ENCODE results near the gene PDZD2. TPM values are rescaled to one million over a fixed set of nuclear protein-coding genes. Genes with fewer than 3 reads are reported as not detected.

The PDZD2 gene
- total RNA-seq, 1 donor from 2014 or later = 2.6 TPM

DNA sequence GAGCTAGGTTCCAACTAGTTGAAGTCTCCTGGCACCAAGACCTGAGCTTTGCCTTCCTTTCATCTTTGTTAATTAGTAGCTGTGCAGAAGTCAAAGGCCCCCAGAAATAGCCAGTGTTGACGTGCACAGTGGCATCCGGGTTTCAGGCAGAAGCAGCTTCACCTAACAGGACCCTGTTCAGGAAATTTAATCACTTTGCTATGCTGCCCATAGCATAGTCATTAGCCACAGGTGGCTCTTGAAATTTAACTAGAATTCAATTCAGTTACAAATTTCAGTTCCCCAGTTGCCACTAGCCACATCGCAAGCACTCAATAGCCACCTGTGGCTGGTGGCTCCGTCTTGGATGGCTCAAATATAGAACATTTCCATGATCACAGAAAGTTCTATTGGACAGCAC, 356.1 kb downstream of the PDZD2 start:
- Histone ChIP-seq H3K27ac (ENCODE audit: low read depth, low read length) (no peak overlapping the region), H3K4me1 (ENCODE audit: control insufficient read depth in 3 of 3, insufficient read depth in 3 of 3, low read length in 3 of 3) (peaks cover 0 to 3% (median 0%) of the 10 kb centered on the region in 3 donors), H3K9ac (ENCODE audit: low read depth in 1 of 3, low read length in 3 of 3) (no peak overlapping the region), H3K27me3 (ENCODE audit: control insufficient read depth in 3 of 3, insufficient read depth in 3 of 3, low read length in 3 of 3) (peaks cover 0 to 4% (median 0%) of the 10 kb centered on the region in 3 donors), H3K4me3 (ENCODE audit: low read length in 3 of 3) (no peak overlapping the region), H3K36me3 (ENCODE audit: control insufficient read depth in 3 of 3, insufficient read depth in 3 of 3, low read length in 3 of 3) (no peaks in the 10 kb centered on the region), H3K9me3 (ENCODE audit: control insufficient read depth in 3 of 3, low read length in 3 of 3) (no peaks in the 10 kb centered on the region)

DNA sequence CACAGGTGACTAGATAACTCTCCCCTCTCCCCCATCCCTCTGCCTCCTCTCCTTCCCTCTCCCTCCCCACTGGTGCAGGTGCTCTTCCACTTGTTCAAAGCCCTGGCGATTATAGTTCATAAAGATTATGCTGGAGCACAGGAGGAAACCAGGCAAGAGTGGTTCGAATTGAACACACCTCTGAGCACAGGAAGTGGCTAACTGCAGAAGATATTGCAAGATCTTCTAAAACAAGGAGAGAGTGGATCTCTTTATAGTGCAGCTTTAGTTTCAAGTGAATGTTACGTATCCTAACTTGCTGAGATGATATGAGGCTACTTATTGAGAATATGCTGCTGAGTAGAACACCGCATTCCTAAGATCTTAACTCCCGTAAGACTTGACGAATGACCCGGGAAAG, 356.8 kb downstream of the PDZD2 start:
- H3K4me3 ChIP-seq (ENCODE audit: low read length in 3 of 3) = no peak overlapping the region

DNA sequence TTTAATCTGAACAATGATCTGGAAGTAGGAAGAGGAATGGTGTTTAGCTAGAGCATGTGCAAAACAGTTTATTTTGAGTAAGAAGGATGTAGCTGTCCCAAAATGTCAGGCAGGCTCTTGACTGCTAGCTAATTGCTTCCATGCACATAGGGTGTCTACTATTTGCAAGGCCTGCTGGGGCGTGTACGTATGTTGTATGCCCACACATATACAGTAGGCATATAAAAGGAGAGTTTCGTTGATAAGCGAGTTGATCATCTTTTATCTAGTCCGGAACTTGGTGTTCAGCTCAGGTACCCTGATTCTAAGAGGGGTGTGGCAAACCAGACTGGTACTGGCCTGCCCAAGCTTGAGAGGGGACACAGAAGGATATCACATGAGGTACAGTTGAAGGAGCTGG, 358.0 kb downstream of the PDZD2 start:
- Histone ChIP-seq H3K9me3 (ENCODE audit: control insufficient read depth in 3 of 3, low read length in 3 of 3) (no peaks in the 10 kb centered on the region), H3K27ac (ENCODE audit: low read depth, low read length) (no peak overlapping the region), H3K4me3 (ENCODE audit: low read length in 3 of 3) (no peak overlapping the region), H3K9ac (ENCODE audit: low read depth in 1 of 3, low read length in 3 of 3) (no peak overlapping the region), H3K27me3 (ENCODE audit: control insufficient read depth in 3 of 3, insufficient read depth in 3 of 3, low read length in 3 of 3) (peaks cover 0 to 4% (median 0%) of the 10 kb centered on the region in 3 donors), H3K4me1 (ENCODE audit: control insufficient read depth in 3 of 3, insufficient read depth in 3 of 3, low read length in 3 of 3) (peaks cover 0 to 3% (median 0%) of the 10 kb centered on the region in 3 donors), H3K36me3 (ENCODE audit: control insufficient read depth in 3 of 3, insufficient read depth in 3 of 3, low read length in 3 of 3) (no peaks in the 10 kb centered on the region)

More for the DNA sequence above, 356.8 kb downstream of the PDZD2 start:
- Histone ChIP-seq H3K9me3 (ENCODE audit: control insufficient read depth in 3 of 3, low read length in 3 of 3) (no peaks in the 10 kb centered on the region), H3K27me3 (ENCODE audit: control insufficient read depth in 3 of 3, insufficient read depth in 3 of 3, low read length in 3 of 3) (peaks cover 0 to 4% (median 0%) of the 10 kb centered on the region in 3 donors), H3K27ac (ENCODE audit: low read depth, low read length) (no peak overlapping the region), H3K9ac (ENCODE audit: low read depth in 1 of 3, low read length in 3 of 3) (no peak overlapping the region), H3K4me1 (ENCODE audit: control insufficient read depth in 3 of 3, insufficient read depth in 3 of 3, low read length in 3 of 3) (peaks cover 0 to 3% (median 0%) of the 10 kb centered on the region in 3 donors), H3K36me3 (ENCODE audit: control insufficient read depth in 3 of 3, insufficient read depth in 3 of 3, low read length in 3 of 3) (no peaks in the 10 kb centered on the region)

DNA sequence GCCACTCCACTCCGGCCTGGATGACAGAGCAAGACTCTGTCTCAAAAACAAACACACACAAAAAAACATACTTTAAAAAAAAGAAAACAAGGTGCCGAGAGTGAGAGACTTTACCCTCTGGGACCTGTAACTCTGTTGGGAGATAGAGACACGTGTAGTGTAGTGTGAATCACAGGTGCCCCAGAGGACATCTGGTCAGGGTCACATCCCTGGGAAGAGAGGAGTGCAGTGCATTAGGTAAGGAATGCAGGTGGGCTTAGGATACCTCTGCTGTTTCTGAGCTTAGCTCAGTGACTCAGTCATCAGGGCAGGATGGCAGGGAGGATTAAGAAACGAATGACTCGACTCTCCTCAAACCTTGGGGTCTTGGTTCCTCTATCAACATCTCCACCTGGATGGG, 360.5 kb downstream of the PDZD2 start:
- Histone ChIP-seq H3K27me3 (ENCODE audit: control insufficient read depth in 3 of 3, insufficient read depth in 3 of 3, low read length in 3 of 3) (peaks cover 0 to 4% (median 0%) of the 10 kb centered on the region in 3 donors), H3K4me3 (ENCODE audit: low read length in 3 of 3) (no peak overlapping the region), H3K9ac (ENCODE audit: low read depth in 1 of 3, low read length in 3 of 3) (no peak overlapping the region), H3K9me3 (ENCODE audit: control insufficient read depth in 3 of 3, low read length in 3 of 3) (no peaks in the 10 kb centered on the region), H3K4me1 (ENCODE audit: control insufficient read depth in 3 of 3, insufficient read depth in 3 of 3, low read length in 3 of 3) (no peaks in the 10 kb centered on the region), H3K27ac (ENCODE audit: low read depth, low read length) (no peak overlapping the region), H3K36me3 (ENCODE audit: control insufficient read depth in 3 of 3, insufficient read depth in 3 of 3, low read length in 3 of 3) (no peaks in the 10 kb centered on the region)

DNA sequence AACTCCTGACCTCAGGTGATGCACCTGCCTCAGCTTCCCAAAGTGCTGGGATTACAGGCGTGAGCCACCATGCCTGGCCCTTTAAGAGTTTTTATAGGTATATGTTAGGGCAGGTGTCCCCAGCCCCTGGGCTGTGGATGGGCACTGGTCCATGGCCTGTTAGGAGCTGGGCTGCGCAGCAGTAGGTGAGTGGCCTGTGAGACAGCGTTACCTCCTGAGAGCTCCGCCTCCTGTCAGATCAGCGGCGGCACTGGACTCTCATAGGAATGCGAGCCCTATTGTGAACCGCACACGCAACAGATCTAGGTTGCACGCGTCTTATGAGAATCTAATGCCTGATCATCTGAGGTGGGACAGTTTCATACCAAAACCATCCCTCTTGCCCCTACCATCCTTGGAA, 361.8 kb downstream of the PDZD2 start:
- no peaks in the 10 kb centered on the region for H3K4me1 ChIP-seq (ENCODE audit: control insufficient read depth in 3 of 3, insufficient read depth in 3 of 3, low read length in 3 of 3)
- H3K36me3 ChIP-seq (ENCODE audit: control insufficient read depth in 3 of 3, insufficient read depth in 3 of 3, low read length in 3 of 3) = no peaks in the 10 kb centered on the region
- no peaks in the 10 kb centered on the region for H3K9me3 ChIP-seq (ENCODE audit: control insufficient read depth in 3 of 3, low read length in 3 of 3)
- H3K9ac ChIP-seq (ENCODE audit: low read depth in 1 of 3, low read length in 3 of 3) = no peak overlapping the region
- no peak overlapping the region for H3K4me3 ChIP-seq (ENCODE audit: low read length in 3 of 3)
- H3K27ac ChIP-seq (ENCODE audit: low read depth, low read length) = no peak overlapping the region
- H3K27me3 ChIP-seq (ENCODE audit: control insufficient read depth in 3 of 3, insufficient read depth in 3 of 3, low read length in 3 of 3) = no peaks in the 10 kb centered on the region

DNA sequence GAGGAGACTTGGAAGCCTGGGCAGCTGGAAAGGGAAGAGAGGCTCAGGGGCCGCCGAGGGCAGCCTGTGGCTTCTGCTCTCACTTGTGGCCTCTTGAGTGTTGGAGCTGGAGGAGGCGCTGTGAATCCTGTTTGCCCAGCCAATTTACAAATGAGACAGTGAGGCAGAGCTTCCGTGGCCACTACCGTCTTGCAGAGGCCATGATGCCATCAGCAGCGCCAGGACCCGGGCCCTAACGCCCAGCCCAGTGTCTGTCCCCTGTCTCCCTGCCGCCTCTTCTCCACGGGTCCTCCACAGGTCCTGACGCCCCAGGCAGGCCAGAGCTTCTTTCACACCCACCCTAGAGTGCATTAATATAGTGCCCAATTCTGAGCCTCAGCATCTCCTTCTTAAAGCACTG, 362.4 kb downstream of the PDZD2 start:
- no peak overlapping the region for H3K4me3 ChIP-seq (ENCODE audit: low read length in 3 of 3)
- no peaks in the 10 kb centered on the region for H3K36me3 ChIP-seq (ENCODE audit: control insufficient read depth in 3 of 3, insufficient read depth in 3 of 3, low read length in 3 of 3)
- no peaks in the 10 kb centered on the region for H3K27me3 ChIP-seq (ENCODE audit: control insufficient read depth in 3 of 3, insufficient read depth in 3 of 3, low read length in 3 of 3)
- H3K27ac ChIP-seq (ENCODE audit: low read depth, low read length) = no peak overlapping the region
- no peaks in the 10 kb centered on the region for H3K4me1 ChIP-seq (ENCODE audit: control insufficient read depth in 3 of 3, insufficient read depth in 3 of 3, low read length in 3 of 3)
- H3K9ac ChIP-seq (ENCODE audit: low read depth in 1 of 3, low read length in 3 of 3) = no peak overlapping the region
- no peaks in the 10 kb centered on the region for H3K9me3 ChIP-seq (ENCODE audit: control insufficient read depth in 3 of 3, low read length in 3 of 3)

DNA sequence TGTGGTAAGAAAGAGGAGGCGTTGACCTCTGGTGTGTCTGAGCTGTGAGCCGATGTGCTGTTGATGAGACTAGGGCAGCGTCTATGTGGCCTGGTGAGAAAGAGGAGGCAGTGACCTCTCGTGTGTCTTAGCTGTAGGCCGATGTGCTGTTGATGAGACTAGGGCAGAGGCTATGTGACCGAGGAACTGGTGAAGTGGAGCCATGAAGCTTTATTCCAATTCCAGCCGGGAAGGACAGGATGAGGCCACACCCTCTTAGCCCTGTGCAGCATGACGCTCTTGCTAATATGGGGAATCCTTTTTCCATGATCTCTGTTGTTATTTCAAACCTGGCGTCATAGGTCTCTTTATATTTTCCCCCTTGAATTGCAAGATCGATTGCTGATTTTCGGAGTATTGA, 362.8 kb downstream of the PDZD2 start:
- no peaks in the 10 kb centered on the region for H3K27me3 ChIP-seq (ENCODE audit: control insufficient read depth in 3 of 3, insufficient read depth in 3 of 3, low read length in 3 of 3)
- H3K4me3 ChIP-seq (ENCODE audit: low read length in 3 of 3) = no peak overlapping the region
- no peaks in the 10 kb centered on the region for H3K36me3 ChIP-seq (ENCODE audit: control insufficient read depth in 3 of 3, insufficient read depth in 3 of 3, low read length in 3 of 3)
- H3K9me3 ChIP-seq (ENCODE audit: control insufficient read depth in 3 of 3, low read length in 3 of 3) = no peaks in the 10 kb centered on the region
- H3K4me1 ChIP-seq (ENCODE audit: control insufficient read depth in 3 of 3, insufficient read depth in 3 of 3, low read length in 3 of 3) = no peaks in the 10 kb centered on the region
- no peak overlapping the region for H3K27ac ChIP-seq (ENCODE audit: low read depth, low read length)
- H3K9ac ChIP-seq (ENCODE audit: low read depth in 1 of 3, low read length in 3 of 3) = no peak overlapping the region

DNA sequence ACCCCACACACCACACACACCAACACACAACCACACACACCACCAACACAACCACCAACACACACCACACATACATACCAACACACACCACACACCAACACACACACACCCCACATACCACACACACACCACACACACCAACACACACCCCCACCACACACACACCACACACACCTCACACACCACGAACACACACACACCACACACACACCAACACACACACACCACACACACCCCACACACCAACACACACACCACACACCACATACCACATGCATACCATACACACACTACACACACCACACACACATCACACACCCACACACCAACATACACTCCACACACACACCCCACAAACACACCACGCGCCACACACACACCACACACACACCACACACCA, 363.8 kb downstream of the PDZD2 start:
- Histone ChIP-seq H3K9ac (ENCODE audit: low read depth in 1 of 3, low read length in 3 of 3) (no peak overlapping the region), H3K36me3 (ENCODE audit: control insufficient read depth in 3 of 3, insufficient read depth in 3 of 3, low read length in 3 of 3) (no peaks in the 10 kb centered on the region), H3K4me1 (ENCODE audit: control insufficient read depth in 3 of 3, insufficient read depth in 3 of 3, low read length in 3 of 3) (no peaks in the 10 kb centered on the region), H3K27ac (ENCODE audit: low read depth, low read length) (no peak overlapping the region), H3K27me3 (ENCODE audit: control insufficient read depth in 3 of 3, insufficient read depth in 3 of 3, low read length in 3 of 3) (no peaks in the 10 kb centered on the region), H3K9me3 (ENCODE audit: control insufficient read depth in 3 of 3, low read length in 3 of 3) (no peaks in the 10 kb centered on the region), H3K4me3 (ENCODE audit: low read length in 3 of 3) (no peak overlapping the region)

DNA sequence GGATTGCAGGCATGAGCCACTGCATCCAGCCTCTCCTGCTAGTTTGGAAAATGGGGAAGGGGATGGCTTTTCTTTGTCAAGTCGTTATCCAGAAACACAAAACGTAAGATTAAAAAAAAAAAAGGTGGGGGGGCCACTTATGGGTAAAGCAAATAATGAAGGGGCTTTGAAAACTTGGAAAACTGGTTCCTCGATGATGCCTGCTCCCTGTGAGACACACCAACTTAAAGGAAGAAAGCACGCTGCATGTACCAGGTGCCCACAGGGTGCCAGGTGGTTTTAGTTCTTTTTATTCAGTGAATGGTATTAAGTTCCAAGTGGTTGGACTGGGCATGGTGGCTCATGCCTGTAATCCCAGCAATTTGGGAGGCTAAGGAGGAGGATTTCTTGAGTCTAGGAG, 365.1 kb downstream of the PDZD2 start:
- Histone ChIP-seq H3K27ac (ENCODE audit: low read depth, low read length) (no peak overlapping the region), H3K9ac (ENCODE audit: low read depth in 1 of 3, low read length in 3 of 3) (no peak overlapping the region), H3K9me3 (ENCODE audit: control insufficient read depth in 3 of 3, low read length in 3 of 3) (no peaks in the 10 kb centered on the region), H3K4me1 (ENCODE audit: control insufficient read depth in 3 of 3, insufficient read depth in 3 of 3, low read length in 3 of 3) (no peaks in the 10 kb centered on the region), H3K27me3 (ENCODE audit: control insufficient read depth in 3 of 3, insufficient read depth in 3 of 3, low read length in 3 of 3) (no peaks in the 10 kb centered on the region), H3K4me3 (ENCODE audit: low read length in 3 of 3) (no peak overlapping the region), H3K36me3 (ENCODE audit: control insufficient read depth in 3 of 3, insufficient read depth in 3 of 3, low read length in 3 of 3) (no peaks in the 10 kb centered on the region)

DNA sequence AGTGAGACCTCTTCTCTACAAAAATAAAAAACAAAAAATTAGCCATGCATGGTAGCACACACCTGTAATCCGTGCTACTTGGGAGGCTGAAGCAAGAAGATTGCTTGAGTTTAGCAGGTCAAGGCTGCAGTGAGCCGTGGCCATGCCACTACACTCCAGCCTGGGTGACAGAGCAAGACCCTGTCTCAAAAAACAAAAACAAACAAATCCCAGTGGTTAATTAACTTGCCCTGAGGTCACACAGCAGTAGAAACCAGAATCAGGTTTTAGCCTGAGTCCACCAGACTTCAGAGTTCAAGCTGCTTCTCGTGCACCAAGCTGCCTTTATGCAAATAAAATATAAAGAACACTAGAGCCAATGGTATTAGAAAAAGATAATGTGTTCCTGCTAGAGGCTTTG, 365.5 kb downstream of the PDZD2 start:
- no peak overlapping the region for H3K9ac ChIP-seq (ENCODE audit: low read depth in 1 of 3, low read length in 3 of 3)
- no peaks in the 10 kb centered on the region for H3K36me3 ChIP-seq (ENCODE audit: control insufficient read depth in 3 of 3, insufficient read depth in 3 of 3, low read length in 3 of 3)
- H3K4me3 ChIP-seq (ENCODE audit: low read length in 3 of 3) = no peak overlapping the region
- no peaks in the 10 kb centered on the region for H3K27me3 ChIP-seq (ENCODE audit: control insufficient read depth in 3 of 3, insufficient read depth in 3 of 3, low read length in 3 of 3)
- no peaks in the 10 kb centered on the region for H3K9me3 ChIP-seq (ENCODE audit: control insufficient read depth in 3 of 3, low read length in 3 of 3)
- no peaks in the 10 kb centered on the region for H3K4me1 ChIP-seq (ENCODE audit: control insufficient read depth in 3 of 3, insufficient read depth in 3 of 3, low read length in 3 of 3)
- no peak overlapping the region for H3K27ac ChIP-seq (ENCODE audit: low read depth, low read length)

DNA sequence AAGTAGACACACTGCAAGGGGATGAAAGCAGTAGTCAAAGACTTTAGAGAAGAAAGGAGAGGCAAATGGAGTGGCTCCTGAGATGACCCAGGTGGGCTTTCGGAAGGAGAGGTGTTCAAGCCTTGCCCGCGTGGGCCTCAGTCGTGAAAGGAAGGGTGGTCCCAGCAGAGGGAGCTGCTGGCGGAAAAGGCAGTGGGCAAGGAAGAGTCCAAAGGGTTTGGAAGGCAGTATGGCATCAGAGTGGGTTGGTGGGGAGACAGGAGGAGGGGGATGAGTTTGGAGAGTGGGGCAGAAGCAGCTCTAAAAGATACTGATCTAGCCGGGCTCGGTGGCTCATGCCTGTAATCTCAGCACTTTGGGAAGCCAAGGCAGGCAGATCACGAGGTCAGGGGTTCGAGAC, 369.8 kb downstream of the PDZD2 start:
- no peaks in the 10 kb centered on the region for H3K27me3 ChIP-seq (ENCODE audit: control insufficient read depth in 3 of 3, insufficient read depth in 3 of 3, low read length in 3 of 3)
- H3K36me3 ChIP-seq (ENCODE audit: control insufficient read depth in 3 of 3, insufficient read depth in 3 of 3, low read length in 3 of 3) = no peaks in the 10 kb centered on the region
- no peaks in the 10 kb centered on the region for H3K4me1 ChIP-seq (ENCODE audit: control insufficient read depth in 3 of 3, insufficient read depth in 3 of 3, low read length in 3 of 3)
- no peak overlapping the region for H3K4me3 ChIP-seq (ENCODE audit: low read length in 3 of 3)
- no peaks in the 10 kb centered on the region for H3K9me3 ChIP-seq (ENCODE audit: control insufficient read depth in 3 of 3, low read length in 3 of 3)
- H3K9ac ChIP-seq (ENCODE audit: low read depth in 1 of 3, low read length in 3 of 3) = no peak overlapping the region
- H3K27ac ChIP-seq (ENCODE audit: low read depth, low read length) = no peak overlapping the region

Data from skeletal muscle tissue (tissue), 4 donors.